CD4-positive, alpha-beta T cell treated with Interferon gamma for 1 hour (primary cell): ENCODE results near the gene ADGRL3.
"Not testable (repeated sequence)": the region's sequence is repeated elsewhere in the genome, so short reads cannot be mapped to it uniquely, and the experiment has no call there.

Source experiments
- DNase-seq: peaks from one replicate; pipeline ENCODE4 v3.0.0-alpha.2; 2020

The ADGRL3 gene

DNA sequence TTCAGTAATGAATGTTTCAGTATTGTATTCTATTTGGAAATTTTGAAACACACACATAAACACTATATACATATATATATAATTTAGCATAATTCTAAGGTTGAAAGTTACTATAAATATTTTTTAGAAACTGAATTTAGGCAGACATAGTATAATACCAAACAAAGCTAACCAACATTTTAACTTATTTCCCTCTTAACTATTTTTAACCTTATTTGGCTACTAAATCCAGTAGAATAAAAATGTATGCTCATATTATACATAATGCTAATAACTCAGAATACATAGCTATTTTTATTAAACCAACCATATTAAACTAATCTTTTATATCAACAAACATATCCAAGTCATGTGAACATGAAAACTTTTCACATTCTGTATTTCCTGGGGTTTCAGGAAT, 563.6 kb downstream of the ADGRL3 start:
- no peak for DNase-seq

DNA sequence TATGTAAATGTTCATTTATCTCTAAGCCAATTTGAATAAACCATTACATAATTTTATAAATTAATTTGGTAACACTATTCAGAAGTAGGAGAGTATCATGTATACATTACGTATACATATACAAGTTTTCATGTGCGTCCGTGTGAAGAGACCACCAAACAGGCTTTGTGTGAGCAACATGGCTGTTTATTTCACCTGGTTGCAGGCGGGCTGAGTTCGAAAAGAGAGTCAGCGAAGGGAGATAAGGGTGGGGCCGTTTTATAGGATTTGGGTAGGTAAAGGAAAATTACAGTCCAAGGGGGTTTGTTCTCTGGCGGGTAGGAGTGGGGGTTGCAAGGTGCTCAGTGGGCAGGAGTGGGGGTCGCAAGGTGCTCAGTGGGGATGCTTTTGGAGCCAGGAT, 564.0 kb downstream of the ADGRL3 start:
- DNase-seq, result not testable (repeated sequence)

DNA sequence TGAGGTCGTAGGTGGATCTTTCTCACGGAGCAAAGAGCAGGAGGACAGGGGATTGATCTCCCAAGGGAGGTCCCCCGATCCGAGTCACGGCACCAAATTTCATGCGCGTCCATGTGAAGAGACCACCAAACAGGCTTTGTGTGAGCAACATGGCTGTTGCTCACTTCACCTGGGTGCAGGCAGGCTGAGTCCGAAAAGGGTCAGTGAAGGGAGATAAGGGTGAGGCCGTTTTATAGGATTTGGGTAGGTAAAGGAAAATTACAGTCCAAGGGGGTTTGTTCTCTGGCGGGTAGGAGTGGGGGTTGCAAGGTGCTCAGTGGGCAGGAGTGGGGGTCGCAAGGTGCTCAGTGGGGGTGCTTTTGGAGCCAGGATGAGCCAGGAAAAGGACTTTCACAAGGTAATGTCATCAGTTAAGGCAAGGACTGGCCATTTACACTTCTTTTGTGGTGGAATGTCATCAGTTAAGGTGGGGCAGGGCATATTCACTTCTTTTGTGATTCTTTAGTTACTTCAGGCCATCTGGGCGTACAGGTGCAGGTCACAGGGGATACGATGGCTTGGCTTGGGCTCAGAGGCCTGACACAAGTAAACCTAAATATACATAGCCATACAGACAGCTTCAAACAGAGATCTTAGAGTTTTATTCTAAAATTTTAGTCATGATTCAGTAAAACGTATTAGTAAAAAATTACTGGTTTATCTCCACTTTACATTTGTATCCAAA, 569.5 kb downstream of the ADGRL3 start:
- DNase-seq, result not testable (repeated sequence)

DNA sequence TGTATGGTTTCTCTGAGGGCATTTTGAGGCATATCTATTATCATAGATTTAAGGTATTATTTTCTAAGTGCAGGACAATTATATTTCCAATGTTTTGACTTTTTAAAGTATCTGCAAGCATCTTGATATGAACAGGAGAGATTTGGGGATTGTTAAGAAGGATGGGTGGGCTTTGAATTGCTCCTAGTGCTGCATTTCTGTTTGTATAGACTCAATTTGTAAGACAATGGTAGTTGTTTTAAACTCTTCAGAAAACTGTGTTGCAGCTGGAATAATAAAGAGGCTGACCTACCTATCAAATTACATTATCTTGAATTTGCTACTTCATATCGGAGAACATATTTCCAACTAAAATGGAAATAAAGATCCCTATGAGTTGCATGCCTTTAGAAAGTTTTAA, 570.3 kb downstream of the ADGRL3 start:
- DNase-seq, result no peak

DNA sequence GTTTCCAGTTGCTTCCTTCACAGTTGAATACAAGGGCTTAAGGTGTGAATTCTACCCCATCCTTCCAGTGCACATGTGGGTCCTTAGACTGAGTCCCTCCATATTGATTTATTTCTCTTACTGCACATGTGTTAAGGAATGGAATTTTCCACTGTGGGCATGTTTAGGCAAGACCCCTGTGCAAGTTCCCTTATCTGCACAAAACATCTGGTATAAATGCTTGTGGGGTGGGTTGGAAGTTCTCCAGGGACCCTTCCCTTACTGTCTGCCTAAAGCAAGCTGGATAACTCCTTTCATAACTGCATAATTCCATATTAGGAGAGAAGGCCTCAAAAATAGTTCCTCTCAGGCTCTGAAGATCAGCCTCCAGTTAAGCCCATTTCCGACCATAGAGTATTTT, 570.9 kb downstream of the ADGRL3 start:
- DNase-seq, result no peak

DNA sequence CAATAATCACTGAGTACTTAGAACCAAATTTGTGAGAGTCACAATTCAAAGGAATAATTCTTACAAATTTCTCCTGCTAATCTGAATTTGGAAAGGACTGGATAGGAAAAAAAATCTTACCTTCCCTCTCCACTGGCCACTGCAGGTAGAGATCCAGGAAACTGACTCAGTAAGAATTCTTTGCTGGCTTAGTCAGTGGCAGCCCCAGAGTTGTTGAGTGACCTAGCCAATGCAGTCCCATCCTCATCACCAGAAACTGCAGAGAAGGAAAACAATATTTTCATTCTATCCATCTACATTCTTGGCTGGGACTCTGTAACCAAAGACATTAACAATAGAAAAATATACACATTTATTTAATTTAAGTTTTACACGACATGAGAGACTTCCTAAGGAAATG, 572.0 kb downstream of the ADGRL3 start:
- no peak for DNase-seq

DNA sequence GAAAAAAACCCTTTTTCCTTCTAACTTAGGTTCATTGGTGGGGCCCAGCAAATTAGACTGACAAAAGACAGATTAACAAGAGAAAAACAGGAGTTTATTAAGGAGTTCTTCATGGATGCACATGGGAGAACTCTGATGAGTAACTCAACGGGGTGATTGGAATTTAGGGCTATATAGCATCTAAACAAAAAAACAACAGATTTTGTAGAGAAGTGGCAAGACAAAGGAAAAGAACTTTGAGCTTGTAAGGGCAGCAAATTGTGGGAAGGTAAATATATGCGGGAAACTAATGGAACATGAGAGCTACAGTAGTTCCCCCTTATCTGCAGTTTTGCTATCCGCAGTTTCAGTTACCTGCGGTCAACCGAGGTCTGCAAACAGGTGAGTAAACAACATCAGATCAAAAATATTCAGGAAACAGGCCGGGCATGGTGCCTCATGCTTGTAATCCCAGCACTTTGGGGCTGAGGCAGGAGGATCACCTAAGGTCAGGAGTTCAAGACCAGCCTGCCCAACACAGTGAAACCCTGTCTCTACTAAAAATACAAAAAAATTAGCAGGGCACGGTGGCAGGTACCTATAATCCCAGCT, 573.6 kb downstream of the ADGRL3 start:
- no peak for DNase-seq

DNA sequence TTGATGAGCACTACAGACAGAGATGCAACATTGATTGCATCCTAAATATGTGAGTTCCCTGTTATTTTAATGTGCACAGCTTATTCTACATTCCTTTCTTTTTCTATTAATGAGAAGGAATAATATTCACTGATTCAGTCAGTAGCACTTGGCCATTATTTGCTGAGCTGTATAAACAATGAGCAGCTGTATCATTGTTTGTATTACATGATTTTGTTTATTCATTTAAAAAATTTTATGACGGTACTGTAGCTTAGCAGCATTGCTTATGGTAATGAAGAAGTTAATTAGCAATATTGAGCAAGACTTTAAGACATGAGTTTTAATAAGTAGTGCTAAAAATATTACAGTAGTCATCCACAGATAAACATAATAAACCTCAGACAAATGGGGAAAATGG, 582.0 kb downstream of the ADGRL3 start:
- DNase-seq, result no peak

DNA sequence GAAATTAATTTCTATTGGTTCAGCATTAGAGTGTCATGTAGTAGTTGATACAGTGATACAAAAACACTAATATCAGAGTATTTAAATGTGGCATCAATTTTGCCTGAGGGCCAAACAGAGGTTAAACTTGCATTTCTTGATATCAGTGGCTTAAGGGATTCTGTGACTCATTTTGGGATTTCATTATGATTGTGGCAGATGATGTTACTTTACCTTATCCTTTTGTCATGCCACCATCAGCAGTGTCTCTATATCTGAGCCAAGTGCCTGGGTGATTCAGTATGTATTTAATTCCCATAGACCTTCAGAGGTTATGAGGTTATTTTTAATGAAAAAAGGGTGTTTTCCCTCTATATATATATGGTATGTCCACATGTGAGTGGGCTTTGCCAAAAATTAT, 582.9 kb downstream of the ADGRL3 start:
- DNase-seq, result no peak

DNA sequence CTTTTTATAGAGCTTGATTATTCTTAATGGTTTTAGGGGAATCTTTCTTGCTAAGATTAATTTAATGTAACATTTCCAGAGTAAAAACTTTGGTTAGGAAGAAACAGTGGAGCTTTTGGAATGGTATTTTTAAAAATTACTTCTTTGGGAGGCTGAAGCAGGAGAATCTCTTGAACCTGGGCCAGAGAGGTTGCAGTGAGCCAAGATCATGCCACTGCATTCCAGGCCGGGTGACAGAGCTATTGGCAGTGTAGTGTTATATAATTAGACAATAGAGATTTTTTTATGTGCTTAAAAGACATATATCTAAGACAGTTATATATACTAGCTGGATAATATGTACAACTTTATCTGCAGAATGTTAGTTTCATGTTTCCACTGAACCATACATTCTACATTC, 585.6 kb downstream of the ADGRL3 start:
- DNase-seq, result no peak

DNA sequence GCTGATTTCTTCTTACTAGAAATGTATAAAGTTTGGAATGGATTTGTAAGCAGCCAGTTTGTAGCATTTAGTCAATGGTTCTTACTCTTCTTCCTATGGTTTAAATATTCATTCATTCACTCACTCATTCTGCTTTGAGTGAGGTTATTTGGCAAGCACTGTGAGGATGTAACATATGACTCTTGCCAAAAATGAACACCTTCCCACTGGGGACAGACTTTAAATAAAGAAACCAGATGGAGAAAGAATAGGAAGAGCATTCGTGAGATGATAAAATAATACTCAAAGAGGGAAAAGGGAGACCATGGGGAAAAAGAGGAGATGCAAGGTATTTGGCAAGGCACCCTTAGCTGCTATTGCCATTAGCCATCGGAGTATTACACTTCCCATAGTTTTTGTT, 586.1 kb downstream of the ADGRL3 start:
- no peak for DNase-seq

DNA sequence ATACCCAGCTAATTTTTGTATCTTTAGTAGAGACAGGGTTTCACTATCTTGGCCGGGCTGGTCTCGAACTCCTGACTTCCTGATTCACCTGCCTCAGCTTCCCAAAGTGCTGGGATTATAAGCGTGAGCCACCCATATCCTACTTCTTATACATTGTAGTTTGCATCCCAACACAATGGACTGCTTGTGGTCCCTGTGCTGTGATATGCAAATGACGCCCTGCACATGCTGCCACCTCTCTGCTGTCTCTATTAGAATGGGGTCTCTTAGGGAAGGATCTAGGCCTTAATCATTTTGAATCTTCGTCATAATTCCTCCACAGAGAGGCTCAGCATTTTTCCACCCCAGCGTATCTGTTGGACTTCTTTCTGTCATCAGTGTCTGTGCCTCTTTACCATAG, 595.9 kb downstream of the ADGRL3 start:
- no peak for DNase-seq

DNA sequence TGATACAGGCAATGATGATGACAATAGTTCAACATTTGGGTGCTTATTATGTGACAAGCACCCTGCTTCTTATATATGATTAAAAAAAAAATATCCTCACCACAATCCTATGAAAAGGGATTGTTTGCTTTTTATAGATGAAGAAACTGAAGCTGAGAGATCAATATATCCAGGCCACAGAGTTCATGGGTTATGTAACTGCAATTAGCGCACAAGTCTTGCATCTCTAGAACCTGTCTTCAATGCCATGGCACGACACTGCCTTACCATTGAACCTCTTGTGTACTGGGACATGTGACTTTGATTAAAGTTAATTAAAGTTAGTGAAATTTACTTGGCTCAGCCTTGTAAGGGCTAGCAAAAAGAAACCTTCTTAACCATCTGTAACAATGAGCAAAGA, 599.7 kb downstream of the ADGRL3 start:
- no peak for DNase-seq

DNA sequence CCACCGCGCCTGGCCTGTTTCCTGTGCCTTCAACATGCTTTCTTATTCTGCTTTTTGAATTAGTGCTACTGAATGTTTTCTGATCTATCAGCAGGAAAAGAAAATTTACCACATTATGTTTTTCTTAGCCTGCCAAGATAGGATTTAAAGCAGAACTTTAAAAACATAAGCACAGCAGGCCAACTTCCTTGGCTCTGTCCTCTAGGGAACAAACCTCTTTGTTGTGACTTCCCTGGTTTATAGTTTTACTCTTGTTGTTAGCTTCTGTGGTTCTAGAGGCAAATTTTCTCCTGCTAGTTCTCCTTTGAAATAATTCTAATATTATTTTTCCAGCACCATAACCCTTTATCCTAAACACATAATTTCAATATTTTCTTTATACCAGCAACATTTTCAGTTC, 605.1 kb downstream of the ADGRL3 start:
- DNase-seq, result no peak

DNA sequence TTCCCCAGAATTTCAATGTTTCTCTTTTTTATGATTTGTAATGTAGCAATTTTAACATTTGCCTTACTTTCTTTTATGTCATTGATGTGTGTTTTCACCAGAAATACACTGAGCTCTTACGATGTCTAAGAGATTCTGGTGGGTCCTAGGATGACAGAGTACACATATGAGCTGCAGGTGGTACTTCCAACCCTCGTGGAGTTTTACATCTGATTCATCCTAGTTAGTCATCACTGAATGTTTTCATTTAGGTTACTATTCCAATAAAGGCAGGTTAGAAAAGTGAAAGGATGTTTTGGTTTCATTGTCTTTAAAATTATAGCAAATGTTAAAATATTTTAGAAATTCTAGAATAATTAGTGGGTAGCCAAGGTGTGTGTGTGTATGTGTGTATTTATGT, 605.9 kb downstream of the ADGRL3 start:
- DNase-seq, result no peak

DNA sequence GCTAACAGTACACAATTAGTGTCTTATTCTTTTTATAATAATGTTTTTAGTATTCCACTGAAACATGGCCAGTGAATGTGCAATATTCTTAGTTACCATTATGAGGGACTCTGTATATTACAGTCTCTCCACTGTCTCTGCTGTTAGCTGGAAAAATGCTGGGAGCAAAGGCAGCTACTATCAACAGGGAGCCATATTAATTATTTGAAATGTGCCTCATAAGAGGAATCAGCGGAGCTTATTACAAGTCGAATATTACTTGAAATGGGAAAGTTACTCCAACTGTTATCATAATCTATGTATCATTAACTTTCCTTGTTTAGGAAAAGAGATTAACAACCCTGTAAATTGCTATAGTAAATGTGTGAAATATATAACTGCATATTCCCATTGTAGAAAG, 612.0 kb downstream of the ADGRL3 start:
- no peak for DNase-seq

DNA sequence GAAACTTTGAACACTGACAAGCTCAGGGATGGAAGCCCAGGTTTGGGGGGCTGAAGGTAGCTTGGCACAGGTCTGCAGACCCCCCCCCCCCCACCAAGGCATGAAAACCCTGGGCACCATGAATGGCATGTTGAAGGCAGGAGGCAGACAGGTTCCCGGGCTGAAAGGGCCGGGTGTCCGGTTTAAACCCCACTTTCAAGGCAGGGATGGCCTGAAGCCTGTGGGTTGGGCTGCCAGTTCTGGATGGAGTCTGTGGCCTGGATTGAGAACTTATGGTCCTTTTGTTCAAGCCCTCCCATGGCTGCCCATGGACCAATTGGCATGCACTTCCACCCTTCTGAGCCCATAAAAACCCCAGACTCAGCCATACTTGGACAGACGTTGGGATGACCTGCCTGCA, 616.9 kb downstream of the ADGRL3 start:
- DNase-seq, result no peak

DNA sequence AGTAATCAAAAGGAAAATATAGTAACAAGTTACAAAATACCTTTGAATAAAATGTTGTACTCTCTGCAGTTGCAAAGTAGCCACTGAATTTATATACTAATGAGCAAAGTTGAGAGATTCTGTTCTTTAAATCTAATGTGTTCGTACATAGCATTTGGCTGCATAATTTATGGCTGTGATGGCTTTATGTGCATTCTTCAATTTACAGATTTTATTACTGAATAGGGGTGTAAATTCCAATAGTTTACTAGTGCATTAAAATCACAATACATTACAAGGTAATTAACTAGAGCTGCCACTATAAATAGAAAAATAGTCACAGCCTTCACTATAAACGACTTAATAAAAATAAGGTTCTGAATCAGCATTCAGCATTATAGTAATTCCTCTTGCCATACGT, 620.0 kb downstream of the ADGRL3 start:
- no peak for DNase-seq

DNA sequence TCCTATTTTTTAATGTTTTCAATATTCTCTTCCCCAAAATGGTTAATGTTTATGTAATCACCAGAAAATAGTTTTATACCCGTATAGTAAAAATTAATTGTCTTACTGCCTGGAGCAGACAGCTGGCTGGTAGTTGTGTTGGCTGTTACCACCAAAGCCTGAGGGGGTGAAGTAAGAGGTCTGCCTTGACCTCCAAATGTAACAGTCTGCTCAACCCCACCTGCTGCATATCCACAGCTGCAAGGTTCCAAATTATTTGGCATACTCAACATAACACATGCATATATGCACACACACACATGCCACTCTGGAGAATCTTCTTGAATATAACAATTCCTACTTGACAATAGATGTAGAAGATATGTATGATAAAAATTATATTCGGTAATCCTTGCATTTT, 624.3 kb downstream of the ADGRL3 start:
- no peak for DNase-seq

DNA sequence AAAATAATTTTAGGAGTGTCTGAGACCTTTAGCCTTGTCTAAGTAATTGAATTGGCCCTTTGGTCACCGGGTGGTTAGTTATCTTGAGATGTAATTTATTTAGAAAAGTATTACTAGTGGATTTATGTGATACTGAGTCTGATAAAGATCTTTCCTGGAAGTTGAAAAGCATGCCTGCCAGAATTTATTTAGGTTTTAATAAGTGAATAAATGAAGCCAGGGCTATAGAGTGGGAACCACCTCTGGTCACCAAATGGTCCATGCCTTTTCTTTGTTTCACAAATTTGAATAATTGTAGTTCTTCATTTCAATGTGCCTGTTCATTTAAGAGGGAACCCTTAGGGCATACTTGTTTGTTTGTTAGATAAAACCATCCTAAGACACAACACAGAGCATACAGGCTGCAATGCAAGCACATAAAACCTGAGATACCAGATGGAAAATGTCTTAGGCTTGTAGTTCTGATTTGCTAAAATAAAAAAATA, 627.8 kb downstream of the ADGRL3 start:
- DNase-seq, result no peak

DNA sequence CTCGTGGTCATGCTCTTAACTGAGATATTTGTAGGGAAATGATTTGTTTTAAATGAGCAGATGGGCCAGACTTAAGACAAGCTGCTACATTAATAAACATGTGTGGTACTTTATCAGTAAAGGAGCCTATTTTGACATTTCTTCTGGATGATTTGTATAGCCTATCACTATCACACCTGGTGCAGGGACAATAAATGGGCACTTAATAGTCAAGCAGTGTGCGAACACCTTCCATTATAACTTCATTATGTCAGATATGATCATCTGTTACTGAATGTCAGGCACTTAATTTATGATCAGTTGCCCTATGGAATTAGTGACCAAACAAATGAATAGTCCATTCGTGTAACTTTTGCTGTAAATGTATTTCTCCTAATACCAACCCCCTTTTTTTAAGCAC, 628.8 kb downstream of the ADGRL3 start:
- no peak for DNase-seq

DNA sequence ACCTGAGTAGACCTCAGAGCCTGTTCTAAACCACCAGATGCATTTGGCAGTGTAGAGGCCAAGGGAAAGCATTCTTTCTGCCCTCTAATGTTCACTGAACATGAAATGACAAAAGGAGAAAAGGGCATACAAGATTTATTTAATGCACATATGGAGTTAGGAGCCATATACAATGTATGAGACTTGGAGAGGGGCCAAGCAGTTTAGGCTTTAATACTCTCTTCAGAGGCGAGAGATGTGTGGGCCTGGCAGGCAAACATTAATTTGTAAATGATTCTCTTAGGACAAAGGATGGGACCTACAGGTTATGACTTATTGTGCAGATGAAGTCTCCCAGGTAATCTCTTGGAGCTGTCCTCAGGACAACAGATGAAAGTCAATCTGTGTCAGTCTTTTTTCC, 631.9 kb downstream of the ADGRL3 start:
- DNase-seq, result no peak

DNA sequence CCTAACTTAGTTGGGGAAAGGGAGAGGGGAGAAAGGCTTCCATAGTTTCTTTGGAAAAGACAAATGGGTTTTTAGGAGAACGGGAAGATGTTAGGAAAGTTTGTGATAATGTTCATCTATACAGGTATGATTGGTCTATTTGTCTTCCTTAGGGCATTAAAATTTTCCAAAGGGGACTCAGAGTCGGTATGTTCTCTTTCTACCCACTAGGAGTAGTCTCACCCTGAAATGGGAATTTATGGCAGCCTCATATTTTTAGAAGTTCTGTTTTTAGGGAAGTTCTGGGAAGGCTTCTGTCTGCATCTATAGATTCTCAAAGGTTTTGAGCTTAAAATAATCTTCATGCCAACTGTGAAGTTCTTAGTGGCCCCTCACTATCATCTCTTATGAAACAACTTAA, 637.3 kb downstream of the ADGRL3 start:
- no peak for DNase-seq

DNA sequence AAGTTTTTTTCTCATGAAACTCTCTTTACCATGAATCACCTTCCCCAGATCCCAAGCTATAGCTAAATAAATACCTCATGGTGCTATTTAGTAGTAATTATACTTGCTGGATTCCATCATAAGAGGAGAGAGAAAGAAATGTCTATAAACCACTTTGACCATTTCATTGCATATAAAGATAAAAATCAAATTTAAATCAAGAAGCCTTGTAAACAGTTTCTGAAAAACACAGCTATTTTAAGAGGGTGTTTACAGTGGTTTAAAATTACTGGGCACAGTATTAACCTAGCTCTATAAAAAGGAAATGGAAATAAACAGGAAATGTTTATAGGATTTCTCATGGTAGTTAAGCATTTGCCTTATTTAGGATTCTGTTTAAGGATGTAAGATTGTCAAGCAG, 637.9 kb downstream of the ADGRL3 start:
- no peak for DNase-seq

DNA sequence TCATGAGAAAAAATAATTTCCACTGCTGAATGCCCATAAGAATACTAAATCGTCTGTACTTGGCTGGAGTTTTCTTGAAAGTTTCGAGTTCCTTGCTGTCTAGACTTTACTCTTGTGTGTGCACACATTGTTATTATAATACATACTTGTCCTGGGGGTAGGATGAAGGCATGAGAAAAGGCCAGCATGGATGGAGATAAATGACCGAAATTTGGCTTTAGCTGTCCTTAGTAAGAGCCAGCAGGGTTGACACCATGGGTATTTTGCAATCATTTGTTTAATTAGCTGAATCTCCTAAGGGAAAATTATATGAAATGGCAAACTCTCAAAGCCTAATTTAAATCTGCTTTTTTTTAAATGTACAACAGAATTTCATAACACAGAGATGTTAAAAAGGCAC, 641.6 kb downstream of the ADGRL3 start:
- DNase-seq, result no peak
